SK-N-SH treated with all-trans-retinoic acid at 6 μM for 48 hours (cell line): Measurements from ENCODE around the gene MORN4.

ENCODE experiments used
- ARNTL ChIP-seq: fragments of 450-650 bp; formaldehyde crosslinking; IDR thresholded peaks from 2 replicates; pipeline ENCODE4 v1.5.0; 2020; ENCODE audit warnings: low read depth, mild to moderate bottlenecking, moderate library complexity, borderline replicate concordance
- CSDC2 ChIP-seq: fragments of 250-450 bp; sonication (Bioruptor Pico); IDR thresholded peaks from 2 replicates; pipeline ENCODE4 v1.5.0; 2020; ENCODE audit warnings: mild to moderate bottlenecking, moderate library complexity
- GLIS3 ChIP-seq: fragments of 250-450 bp; sonication (Bioruptor Pico); IDR thresholded peaks from 2 replicates; pipeline ENCODE4 v1.5.0; 2020; ENCODE audit warnings: mild to moderate bottlenecking, moderate library complexity
- ISL1 ChIP-seq: fragments of 250-450 bp; sonication (Bioruptor Pico); IDR thresholded peaks from 2 replicates; pipeline ENCODE4 v2.1.2; 2022; ENCODE audit warnings: mild to moderate bottlenecking, moderate library complexity
- OSR1 ChIP-seq: fragments of 250-450 bp; sonication (Bioruptor Pico); IDR thresholded peaks from 2 replicates; pipeline ENCODE4 v1.8.0; 2022; ENCODE audit warnings: moderate library complexity, mild to moderate bottlenecking, inconsistent platforms
- RARB ChIP-seq: fragments of 250-450 bp; sonication (Bioruptor Pico); IDR thresholded peaks from 2 replicates; pipeline ENCODE4 v1.8.0; 2021; ENCODE audit warnings: mild to moderate bottlenecking, moderate library complexity
- SNAI2 ChIP-seq: fragments of 250-450 bp; sonication (Bioruptor Pico); IDR thresholded peaks from 2 replicates; pipeline ENCODE4 v1.5.0; 2020; ENCODE audit warnings: mild to moderate bottlenecking, moderate library complexity
- ZFP3 ChIP-seq: fragments of 250-450 bp; sonication (Bioruptor Pico); IDR thresholded peaks from 2 replicates; pipeline ENCODE4 v1.5.0; 2020; ENCODE audit warnings: mild to moderate bottlenecking, moderate library complexity
- ZNF565 ChIP-seq: fragments of 450-650 bp; formaldehyde crosslinking; conservative IDR thresholded peaks from 2 replicates; pipeline ENCODE4 v1.5.0; 2020; ENCODE audit warnings: low read depth, mild to moderate bottlenecking, moderate library complexity
- TF ChIP-seq, protein P1 (sequence below): fragments of 250-450 bp; sonication (Bioruptor Pico); IDR thresholded peaks from 2 replicates; pipeline ENCODE4 v1.5.1; 2020; ENCODE audit warnings: low read depth, mild to moderate bottlenecking, moderate library complexity
- TF ChIP-seq, protein P2 (sequence below): fragments of 250-450 bp; sonication (Bioruptor Pico); IDR thresholded peaks from 2 replicates; pipeline ENCODE4 v1.8.0; 2021; ENCODE audit warnings: low read depth, mild to moderate bottlenecking, moderate library complexity, borderline replicate concordance
- TF ChIP-seq, protein P3 (sequence below): fragments of 250-450 bp; sonication (Bioruptor Pico); IDR thresholded peaks from 2 replicates; pipeline ENCODE4 v1.8.0; 2020; ENCODE audit warnings: mild to moderate bottlenecking, moderate library complexity, borderline replicate concordance

DNA sequence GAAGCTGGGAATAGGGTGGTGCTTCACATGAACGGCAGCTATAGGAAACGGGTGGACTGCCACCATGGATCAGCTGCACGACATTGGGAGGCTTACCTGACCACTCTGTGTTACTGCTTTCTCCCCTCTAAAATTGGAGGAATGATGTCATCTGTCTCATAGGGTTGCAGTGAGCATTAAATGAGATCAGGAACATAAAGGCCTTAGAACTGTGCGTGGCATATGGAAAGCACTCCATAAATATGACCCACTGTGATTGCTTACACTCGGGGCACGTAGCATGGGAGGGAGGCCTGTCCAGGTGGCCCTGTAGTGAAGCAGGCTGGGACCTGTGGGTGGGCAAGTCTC, 34.1 kb downstream of the MORN4 start:
- TF ChIP-seq CSDC2 (CRISPR knock-in tag) (no peak), GLIS3 (CRISPR knock-in tag) (no peak), ISL1 (CRISPR knock-in tag) (no peak), ZFP3 (CRISPR knock-in tag) (no peak), ARNTL (CRISPR knock-in tag) (no peak), ZNF565 (no peak), SNAI2 (CRISPR knock-in tag) (no peak), OSR1 (no peak), RARB (CRISPR knock-in tag) (no peak)
- TF ChIP-seq, protein P1, sequence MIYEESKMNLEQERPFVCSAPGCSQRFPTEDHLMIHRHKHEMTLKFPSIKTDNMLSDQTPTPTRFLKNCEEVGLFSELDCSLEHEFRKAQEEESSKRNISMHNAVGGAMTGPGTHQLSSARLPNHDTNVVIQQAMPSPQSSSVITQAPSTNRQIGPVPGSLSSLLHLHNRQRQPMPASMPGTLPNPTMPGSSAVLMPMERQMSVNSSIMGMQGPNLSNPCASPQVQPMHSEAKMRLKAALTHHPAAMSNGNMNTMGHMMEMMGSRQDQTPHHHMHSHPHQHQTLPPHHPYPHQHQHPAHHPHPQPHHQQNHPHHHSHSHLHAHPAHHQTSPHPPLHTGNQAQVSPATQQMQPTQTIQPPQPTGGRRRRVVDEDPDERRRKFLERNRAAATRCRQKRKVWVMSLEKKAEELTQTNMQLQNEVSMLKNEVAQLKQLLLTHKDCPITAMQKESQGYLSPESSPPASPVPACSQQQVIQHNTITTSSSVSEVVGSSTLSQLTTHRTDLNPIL = no peak
- TF ChIP-seq, protein P2, sequence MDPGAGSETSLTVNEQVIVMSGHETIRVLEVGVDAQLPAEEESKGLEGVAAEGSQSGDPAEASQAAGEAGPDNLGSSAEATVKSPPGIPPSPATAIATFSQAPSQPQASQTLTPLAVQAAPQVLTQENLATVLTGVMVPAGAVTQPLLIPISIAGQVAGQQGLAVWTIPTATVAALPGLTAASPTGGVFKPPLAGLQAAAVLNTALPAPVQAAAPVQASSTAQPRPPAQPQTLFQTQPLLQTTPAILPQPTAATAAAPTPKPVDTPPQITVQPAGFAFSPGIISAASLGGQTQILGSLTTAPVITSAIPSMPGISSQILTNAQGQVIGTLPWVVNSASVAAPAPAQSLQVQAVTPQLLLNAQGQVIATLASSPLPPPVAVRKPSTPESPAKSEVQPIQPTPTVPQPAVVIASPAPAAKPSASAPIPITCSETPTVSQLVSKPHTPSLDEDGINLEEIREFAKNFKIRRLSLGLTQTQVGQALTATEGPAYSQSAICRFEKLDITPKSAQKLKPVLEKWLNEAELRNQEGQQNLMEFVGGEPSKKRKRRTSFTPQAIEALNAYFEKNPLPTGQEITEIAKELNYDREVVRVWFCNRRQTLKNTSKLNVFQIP (CRISPR knock-in tag) = no peak
- TF ChIP-seq, protein P3, sequence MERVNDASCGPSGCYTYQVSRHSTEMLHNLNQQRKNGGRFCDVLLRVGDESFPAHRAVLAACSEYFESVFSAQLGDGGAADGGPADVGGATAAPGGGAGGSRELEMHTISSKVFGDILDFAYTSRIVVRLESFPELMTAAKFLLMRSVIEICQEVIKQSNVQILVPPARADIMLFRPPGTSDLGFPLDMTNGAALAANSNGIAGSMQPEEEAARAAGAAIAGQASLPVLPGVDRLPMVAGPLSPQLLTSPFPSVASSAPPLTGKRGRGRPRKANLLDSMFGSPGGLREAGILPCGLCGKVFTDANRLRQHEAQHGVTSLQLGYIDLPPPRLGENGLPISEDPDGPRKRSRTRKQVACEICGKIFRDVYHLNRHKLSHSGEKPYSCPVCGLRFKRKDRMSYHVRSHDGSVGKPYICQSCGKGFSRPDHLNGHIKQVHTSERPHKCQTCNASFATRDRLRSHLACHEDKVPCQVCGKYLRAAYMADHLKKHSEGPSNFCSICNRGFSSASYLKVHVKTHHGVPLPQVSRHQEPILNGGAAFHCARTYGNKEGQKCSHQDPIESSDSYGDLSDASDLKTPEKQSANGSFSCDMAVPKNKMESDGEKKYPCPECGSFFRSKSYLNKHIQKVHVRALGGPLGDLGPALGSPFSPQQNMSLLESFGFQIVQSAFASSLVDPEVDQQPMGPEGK (CRISPR knock-in tag) = no peak
